ENCODE measurements around the gene CA4.
"Not testable (repeated sequence)": the region's sequence is repeated elsewhere in the genome, so short reads cannot be mapped to it uniquely, and the experiment has no call there.

GRCh38 chr17:60119807-60120748 is 29.7 kb upstream of the CA4 start:
- TF ChIP-seq CTCF (IDR thresholded peaks at IDR 0.05); POLR2AphosphoS5 (IDR thresholded peaks at IDR 0.05; ENCODE audit: low read depth, low read length); REST (IDR thresholded peaks at IDR 0.05; ENCODE audit: insufficient read depth in 1 of 2, low read depth in 2 of 2, low read length in 1 of 2): not testable (repeated sequence)

Measured in Panc1 (cell line).